SH-SY5Y (cell line): Measurements from ENCODE around the gene CACNA1H.

ENCODE experiments used
- GATA2 ChIP-seq: IDR thresholded peaks from 2 replicates; pipeline ENCODE4 v1.6.1; 2011; ENCODE audit warnings: mild to moderate bottlenecking, low read depth, low read length
- GATA3 ChIP-seq: IDR thresholded peaks from 2 replicates; pipeline ENCODE4 v1.6.1; 2011; ENCODE audit warnings: low read depth, mild to moderate bottlenecking, low read length, moderate library complexity

Gene CACNA1H

DNA sequence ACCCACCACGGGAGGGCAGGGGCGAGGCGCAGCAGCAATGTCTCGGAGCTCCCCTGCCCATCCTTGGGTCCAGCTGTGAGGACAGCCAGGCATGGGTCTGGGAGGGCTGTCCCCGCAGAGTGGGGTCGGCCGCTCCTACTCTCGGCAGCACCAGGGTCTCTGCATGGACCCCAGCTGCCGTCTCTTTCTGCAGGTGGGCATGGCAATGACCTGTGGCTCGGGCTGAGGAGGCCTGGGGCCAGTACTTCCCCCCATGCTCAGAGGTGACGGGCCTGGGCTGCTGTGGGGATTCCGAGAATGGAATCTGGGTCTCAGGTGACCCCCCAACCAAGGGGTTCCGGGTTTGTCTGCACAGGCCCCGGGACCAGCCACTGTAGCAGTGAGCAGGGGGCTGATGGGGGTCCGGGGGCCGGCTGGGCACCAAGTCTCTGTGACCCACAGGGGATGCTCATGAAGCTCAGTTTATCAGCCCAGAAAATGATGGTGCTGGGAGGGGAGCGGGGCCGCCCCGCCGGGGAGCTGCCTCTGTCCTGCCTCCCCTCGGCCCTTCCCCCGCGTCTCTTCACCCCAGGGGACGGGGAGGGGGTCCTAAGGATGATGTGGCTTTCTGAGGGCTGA lies 23.5 kb downstream of the CACNA1H start:
- TF ChIP-seq GATA3 (no peak), GATA2 (no peak)

DNA sequence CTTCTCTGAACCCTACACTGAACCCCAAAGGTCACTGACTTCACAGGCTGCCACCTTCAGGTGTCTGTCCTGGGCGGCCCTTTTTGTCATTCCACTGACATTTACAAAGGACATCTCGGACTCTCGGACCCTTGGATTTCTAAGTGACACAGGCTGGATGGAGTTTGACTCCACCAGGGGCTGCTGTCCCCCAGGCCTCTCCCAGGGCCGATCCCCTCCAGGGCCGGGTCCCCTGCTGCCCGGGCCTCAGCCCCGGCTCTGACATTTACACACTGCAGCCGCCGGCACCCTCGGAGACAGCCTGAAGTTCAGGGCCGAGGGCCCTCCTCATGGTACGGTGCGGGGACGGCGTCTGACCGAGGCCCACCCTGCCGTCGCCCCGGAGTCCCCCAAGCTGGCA lies 24.1 kb downstream of the CACNA1H start:
- no peak for TF ChIP-seq GATA2
- TF ChIP-seq GATA3, result no peak

DNA sequence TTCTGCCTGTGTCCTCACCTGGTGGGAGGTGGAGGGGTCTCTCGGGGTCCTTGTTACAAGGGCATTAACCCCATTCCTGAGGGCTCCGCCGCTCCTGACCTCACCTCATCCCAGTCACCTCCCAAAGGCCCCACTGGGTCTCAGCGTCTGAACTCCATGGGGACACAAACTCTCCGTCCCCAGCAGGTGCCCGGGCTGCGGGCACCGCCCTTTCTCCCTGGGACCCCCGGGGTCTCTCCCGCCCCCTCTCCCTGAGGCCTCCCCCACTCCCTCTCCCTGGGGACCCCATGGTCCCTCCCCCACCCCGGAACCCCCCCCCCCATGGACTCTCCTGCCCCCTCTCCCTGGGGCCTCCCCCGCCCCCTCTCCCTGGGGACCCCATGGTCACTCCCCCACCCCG lies 24.8 kb downstream of the CACNA1H start:
- TF ChIP-seq GATA3 (no peak), GATA2 (no peak)

DNA sequence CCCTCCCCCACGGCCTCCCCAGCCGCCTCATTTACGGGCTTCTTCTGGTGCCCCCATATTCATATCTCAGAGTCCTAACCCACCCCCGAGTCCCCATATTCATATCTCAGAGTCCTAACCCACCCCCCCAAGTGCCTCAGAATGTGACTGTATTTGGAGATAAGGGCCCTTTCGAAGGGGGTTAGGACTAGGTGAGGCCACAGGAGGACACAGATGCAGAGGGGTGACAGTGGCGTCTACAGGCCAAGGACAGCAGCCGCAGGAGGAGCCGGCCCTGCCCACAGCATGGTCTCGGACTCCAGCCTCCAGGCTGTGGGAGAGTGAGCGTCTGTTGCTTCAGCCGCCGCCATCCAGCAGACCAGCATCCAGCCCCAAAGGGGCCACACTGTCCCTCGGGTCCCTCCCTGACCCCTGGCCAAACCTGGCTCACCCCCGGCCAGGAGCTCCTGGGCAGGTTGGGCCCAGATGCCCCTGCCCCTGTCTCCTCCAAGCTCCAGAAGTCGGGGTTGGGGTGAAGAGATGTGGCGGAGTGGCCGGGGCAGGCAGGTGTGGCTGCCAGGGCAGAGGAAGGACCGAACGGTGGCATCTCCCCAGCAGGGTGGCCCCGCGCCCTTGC lies 25.5 kb downstream of the CACNA1H start:
- no peak for TF ChIP-seq GATA2
- TF ChIP-seq GATA3, result no peak

DNA sequence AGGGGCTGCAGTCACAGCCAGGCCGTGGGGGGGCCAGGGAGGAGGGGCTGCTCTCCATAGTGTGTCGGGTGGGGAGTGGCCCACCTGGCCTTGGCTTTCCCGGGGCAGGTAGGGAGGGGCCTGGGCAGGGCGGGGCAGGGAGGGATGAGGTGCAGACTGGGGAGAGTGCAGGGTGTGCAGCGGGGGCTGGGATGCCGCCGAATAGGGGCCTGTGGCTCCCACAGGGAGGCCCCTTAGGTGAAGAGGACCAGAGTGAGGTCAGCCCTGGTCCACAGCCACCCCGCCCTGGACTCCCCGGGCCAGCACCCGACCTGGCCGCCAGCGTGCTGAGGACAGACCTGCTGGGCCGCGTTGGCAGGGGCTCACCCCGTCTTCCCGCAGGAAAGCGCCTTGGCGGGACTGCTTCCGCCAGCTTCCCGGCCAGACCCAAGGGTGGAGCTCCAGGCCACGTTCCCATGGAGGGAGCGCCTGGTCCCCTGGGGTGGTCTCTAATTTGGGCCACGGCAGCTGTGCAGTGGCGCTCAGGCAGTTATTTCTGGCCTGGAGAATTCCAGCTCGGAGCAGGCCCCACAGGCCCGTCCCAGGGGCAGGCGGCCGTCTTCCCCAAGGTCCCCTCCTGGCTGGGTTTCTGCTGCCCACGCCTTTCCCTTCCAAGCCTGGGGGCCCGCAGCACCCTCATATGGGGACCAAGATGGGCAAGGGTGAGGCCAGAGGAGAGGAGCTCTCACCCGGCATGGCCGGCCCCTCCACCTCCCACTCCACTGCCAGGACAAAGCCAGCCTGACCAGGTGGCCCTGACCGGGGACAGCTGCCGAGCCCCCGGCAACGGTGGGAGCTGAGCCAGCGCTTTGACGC lies 27.9 kb downstream of the CACNA1H start:
- TF ChIP-seq GATA2 (no peak), GATA3 (no peak)

DNA sequence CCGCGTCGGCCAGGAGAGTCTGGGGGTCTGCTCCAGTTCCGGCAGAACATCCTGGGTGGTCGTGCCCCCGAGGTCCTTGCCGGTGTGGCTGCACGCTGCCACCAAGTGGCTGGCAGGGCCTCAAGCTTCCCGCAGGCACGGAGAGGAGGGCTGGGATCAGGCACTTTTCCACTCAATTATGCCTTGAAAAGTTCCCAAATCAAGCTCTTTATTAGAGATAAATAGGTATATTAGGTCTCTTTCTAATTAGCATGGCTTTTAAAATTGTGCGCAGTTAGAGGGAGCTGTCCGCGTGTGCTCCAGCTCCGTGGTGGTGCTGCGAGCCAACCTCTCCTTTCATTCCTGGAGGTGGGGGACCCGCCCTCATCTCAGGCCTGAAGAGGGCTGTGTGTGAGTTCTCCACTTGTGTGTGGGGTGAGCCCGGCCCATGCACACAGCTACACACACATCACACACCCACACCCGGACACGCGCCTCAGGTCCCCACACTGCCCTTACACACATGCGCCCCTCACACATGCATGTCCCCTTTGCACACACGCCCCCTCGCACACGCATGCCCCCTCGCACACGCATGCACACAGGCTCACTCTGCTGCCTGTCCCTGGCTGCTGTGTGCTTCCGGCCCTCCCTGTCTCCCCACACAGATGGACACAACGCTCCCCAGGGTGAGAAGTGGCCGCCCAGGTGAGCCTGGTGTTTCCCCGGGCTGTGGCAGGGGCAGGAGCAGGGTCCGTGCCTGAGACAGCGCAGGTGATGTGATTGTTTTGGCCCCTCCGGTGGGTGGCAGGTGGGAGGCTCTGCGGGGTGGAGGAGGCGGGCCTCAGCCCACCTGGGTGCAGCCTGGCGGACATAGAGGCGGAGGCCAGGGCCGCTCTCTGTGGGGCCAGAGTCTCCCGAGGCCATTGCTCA lies 28.8 kb downstream of the CACNA1H start:
- no peak for TF ChIP-seq GATA2
- no peak for TF ChIP-seq GATA3

DNA sequence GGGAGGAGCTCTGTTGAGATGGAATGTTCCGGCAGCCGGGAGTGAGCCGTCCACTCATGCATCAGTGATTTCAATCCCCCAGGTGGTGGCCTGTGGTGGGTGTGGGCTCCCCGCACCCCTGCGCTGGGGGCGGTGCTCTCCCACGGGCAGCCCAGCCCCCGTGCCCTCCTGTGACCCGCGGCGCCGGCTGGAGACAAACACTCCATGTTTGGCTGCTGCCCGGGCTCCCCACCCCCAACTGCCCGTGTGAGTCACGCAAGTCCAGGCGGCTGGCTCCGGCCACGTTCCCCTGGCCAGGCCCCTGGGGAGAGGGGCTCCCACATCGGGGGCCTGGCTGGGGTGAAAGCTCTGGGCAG lies 29.4 kb downstream of the CACNA1H start:
- TF ChIP-seq GATA3 (no peak), GATA2 (no peak)

DNA sequence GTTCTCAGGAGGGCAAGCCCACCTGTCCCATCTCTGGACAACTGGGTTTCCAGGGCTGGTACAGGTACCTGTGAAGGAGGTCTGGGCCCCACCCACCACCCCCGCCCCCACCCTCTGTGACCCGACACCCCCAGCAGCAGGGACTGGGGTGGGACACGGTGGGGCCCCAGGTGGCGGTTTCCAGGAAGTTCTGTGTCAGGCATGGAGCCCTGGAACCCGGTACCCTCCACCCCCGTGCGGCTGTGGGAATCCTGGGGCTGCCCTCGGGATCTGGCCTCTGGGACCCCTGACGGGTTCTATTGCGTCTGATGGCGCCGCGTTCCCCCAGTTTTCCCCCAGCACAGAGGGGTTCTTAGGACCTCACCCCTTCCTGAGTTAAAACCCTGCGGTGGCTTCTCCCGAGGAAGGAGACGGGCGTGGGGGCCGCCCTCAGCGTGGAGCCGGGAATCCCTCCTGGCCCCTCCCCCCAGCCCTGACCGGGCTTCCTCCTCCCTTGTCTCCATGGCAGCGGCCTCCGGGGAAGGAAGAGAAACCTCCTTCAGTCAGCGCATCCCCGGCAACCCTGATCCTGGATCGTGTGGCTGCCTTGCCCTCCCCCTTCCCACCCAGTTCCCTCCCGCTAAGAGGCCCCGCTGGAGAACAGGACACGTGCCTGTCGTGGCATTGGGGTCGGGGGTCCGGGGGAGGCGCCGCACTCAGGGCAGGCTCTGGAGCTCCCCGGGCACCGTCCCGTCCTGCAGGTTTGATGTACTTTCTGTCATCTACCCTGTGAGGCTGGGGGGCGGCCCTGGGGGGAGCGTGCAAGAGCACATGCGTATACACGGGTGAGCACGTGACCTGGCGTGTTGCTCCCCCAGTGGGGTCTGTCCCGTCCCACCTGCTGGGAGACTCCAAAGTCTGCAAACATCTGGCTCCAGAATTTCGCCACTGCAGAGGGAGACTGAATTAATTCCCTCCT lies 30.3 kb downstream of the CACNA1H start:
- no peak for TF ChIP-seq GATA2
- TF ChIP-seq GATA3, result no peak

DNA sequence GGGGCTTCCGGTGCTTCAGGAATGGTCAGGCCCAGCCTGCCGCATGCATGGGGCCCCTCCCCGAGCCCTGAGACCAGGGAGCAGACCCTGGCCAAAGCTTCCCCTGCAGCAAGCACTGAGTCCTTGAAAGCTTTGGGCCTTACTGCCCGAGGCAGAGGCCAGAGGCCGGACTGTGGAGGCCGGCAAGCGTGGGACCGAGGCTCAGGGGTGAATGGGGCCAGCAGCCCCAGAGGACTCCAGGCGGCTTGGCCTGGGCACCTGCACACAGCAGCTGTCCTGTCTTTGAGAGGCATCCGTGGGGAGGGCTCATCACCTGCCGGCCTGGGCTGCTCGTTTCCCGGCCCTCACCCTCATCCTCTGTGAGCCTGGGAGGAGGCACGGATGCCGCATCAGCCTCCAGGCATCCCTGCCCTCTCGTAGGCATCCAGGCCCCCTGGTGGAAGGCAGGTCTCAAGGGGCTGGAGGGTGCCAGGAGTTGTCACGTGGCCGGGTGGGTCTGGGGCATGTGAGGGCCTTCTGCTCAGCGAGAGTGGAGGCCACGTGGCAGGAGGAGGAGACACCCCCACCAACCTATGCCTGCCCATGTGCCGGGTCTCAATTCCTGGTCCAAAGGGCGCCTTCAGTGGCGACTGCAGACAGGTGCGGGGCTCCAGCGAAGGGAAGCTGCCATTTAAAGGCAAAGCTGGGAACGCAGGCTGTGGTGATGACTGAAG lies 31.4 kb downstream of the CACNA1H start:
- TF ChIP-seq GATA2, result no peak

DNA sequence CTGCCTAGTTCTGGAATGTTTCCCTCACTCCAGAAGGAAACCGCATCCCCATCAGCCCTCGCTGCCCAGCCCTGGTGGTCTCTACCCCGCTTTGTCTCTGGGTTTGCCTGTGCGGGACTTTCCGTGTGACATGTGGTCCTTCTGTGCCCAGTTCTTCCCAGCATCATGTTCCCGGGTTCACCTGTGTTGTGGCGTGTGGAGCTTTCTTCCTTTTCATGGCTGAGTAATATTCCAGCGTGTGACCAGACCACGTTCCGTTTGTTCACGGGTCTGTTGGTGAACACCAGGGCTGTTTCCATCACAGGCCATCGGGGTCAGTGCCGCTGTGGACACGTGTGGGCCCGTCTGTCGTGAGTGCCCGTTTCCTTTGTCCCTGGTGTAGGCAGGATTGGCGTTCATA lies 32.1 kb downstream of the CACNA1H start:
- TF ChIP-seq GATA2, result no peak
- TF ChIP-seq GATA3, result no peak

DNA sequence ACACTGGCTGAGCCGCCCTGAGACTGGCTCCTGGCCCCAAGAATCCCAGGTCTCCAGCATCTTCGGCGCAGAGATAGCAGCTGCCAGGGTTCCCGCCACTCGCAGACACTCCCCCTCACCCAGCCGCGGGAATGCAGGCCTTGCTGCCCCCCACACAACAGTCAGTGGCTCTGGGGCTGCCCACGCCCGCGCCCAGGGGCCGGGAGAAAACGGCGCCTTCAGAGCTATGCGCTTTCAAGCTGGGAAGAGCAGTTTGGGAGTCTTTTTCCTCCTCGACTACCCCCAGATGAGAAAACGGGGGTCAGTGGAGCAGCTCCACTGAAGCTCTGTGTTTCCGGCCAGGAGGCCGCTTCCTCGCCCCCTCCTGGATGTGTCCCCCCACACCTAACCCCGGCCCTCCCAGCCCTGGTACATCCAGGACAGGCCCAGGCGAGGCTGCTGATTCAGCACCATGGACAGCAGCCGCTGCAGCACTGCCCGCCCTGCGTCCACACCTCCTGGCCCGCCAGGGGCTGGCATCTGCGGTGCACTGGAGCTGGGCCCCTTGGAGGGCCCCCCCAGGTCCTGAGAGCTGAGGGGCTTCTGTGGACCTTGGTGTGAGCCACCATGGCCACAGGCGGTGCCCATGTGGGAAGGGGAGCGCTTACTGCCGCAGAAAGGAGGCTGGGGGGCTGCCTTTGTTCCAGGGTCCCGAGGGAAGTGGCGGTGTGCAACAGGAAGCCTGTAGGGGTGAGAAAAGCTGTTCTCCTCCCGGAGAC lies 35.7 kb downstream of the CACNA1H start:
- TF ChIP-seq GATA3 (no peak), GATA2 (no peak)

DNA sequence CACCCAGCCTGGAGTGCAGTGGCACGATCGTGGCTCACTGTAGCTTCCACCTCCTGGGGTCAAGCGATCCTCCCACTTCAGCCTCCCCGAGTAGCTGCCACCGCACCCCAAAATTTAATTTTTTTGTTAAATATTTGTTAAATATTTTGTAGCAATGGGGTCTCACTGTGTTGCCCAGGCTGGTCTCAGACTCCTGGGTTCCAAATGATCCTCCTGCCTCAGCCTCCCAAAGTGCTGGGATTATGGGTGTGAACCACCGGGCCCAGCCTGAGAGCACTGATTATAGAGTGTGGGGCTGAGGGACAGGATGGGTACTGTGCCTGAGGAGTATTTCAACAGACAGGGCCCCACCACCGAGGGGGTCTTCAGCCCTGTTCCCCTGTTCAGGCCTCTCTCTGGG lies 36.5 kb downstream of the CACNA1H start:
- TF ChIP-seq GATA3 (no peak), GATA2 (no peak)
